Transverse colon (tissue), 4 donors: Measurements from ENCODE around the gene TRAPPC2. TPM values are rescaled to one million over a fixed set of nuclear protein-coding genes. Genes with fewer than 3 reads are reported as not detected.
"Not testable (repeated sequence)": the region's sequence is repeated elsewhere in the genome, so short reads cannot be mapped to it uniquely, and the experiment has no call there.

Experiments used
- DNase-seq: peaks from one replicate; pipeline ENCODE4 v3.0.0-alpha.2; 2019
- H3K27ac ChIP-seq, 4 donors: fragments of 200-600 bp; sonication (generic); 2 replicates each; pipeline ENCODE4 v1.5.1; 2016 to 2018; ENCODE audit warnings: inconsistent platforms in 4 of 4
- H3K27me3 ChIP-seq: fragments of 200-600 bp; sonication (generic); 2 replicates; pipeline ENCODE4 v1.5.1; 2017; ENCODE audit warnings: inconsistent platforms
- H3K36me3 ChIP-seq, 4 donors: fragments of 200-600 bp; sonication (generic); 2 replicates each; pipeline ENCODE4 v1.5.1; 2017 to 2019; ENCODE audit warnings: inconsistent platforms in 4 of 4
- H3K4me1 ChIP-seq, 4 donors: fragments of 200-600 bp; sonication (generic); 2 replicates each; pipeline ENCODE4 v1.5.1; 2017 to 2020; ENCODE audit warnings: inconsistent platforms in 4 of 4
- H3K4me3 ChIP-seq, 4 donors: fragments of 200-600 bp; sonication (generic); 1 replicate in 1 of 4; 2 replicates in 3 of 4; pipeline versions ENCODE4 v1.5.1 to v1.6.1; 2017 to 2019; ENCODE audit warnings: inconsistent platforms in 4 of 4
- H3K9me3 ChIP-seq, 2 donors: fragments of 200-600 bp; sonication (generic); 2 replicates each; pipeline ENCODE4 v1.5.1; 2017 to 2019; ENCODE audit warnings: inconsistent platforms in 2 of 2
- CTCF ChIP-seq, 5 experiments: fragments of 200-600 bp in 3 of 5; fragments of 450-650 bp in 2 of 5; sonication (generic) in 3 of 5; IDR thresholded peaks; 1 replicate in 2 of 5; 2 replicates in 3 of 5; pipeline ENCODE4 v1.5.1; 2016 to 2017; ENCODE audit warnings: antibody characterized with exemption in 5 of 5, inconsistent platforms in 3 of 5, mild to moderate bottlenecking in 2 of 5, moderate library complexity in 1 of 5
- EP300 ChIP-seq: sonication (generic); formaldehyde crosslinking; IDR thresholded peaks from one replicate; pipeline ENCODE4 v1.6.1; 2017; ENCODE audit warnings: antibody characterized with exemption, low read depth
- POLR2A ChIP-seq: fragments of 450-650 bp; IDR thresholded peaks from one replicate; pipeline ENCODE4 v1.6.1; 2016; ENCODE audit warnings: antibody characterized with exemption, mild to moderate bottlenecking, moderate library complexity
- POLR2AphosphoS5 ChIP-seq, 3 donors: sonication (generic); formaldehyde crosslinking; IDR thresholded peaks; one replicate each; pipeline ENCODE4 v1.6.1; 2016; ENCODE audit warnings: antibody characterized with exemption in 3 of 3
- whole genome bisulfite sequencing, 2 donors: methylation state at CpG; one replicate each; pipeline ENCODE4 v1.1.5; 2018; ENCODE audit warnings: low coverage in 1 of 2; 5-methylcytosine and 5-hydroxymethylcytosine counted together
- in situ Hi-C, 4 donors: fragments of 200-750 bp; cut with MboI; loops; one replicate each; pipeline versions ENCODE4 v1.15.0 to v1.15.1; 2017; ENCODE audit warnings: low sequenced_read_pairs in 3 of 4, low pct_ligation_motif_present in 1 of 4, low pct_unique_long_range_greater_than_20kb in 1 of 4
- intact Hi-C: fragments of 100-400 bp; cut with DNase I; formaldehyde crosslinking; loops from one replicate; pipeline ENCODE4 v1.15.1; 2023; ENCODE audit warnings: low total_unique reads
- total RNA-seq, 4 donors: library from RNA; depleted of rRNA; stranded (reverse); fragments of >200 nt; gene quantifications; one replicate each; pipeline ENCODE4 v1.1.0, GENCODE V29; 2016

Gene TRAPPC2
- total RNA-seq, 4 donors from 2014 or later = 14.2 to 25.9 (median 15.1) TPM

- Histone ChIP-seq H3K27ac (no peak overlapping the region), H3K27me3 (no peaks in the 10 kb centered on the region), H3K4me1 (peaks cover 4 to 17% (median 5%) of the 10 kb centered on the region in 4 donors), H3K4me3 (no peak overlapping the region), H3K36me3 (no peaks in the 10 kb centered on the region), H3K9me3 (no peaks in the 10 kb centered on the region)
- in situ Hi-C loops = no loop called here
- intact Hi-C loops = no loop called here
- WGBS, 2 donors = 69 to 80% methylated on average over 1 of the region's 1 CpG
- TF ChIP-seq EP300 = no peak
- no peak for TF ChIP-seq CTCF (IDR thresholded peaks at IDR 0.05)
- no peak for TF ChIP-seq POLR2AphosphoS5 (IDR thresholded peaks at IDR 0.05)
- no peak for TF ChIP-seq POLR2A
- DNase-seq = no peak
Observed at GRCh38 chrX:13687203-13687602, 47.2 kb downstream of the TRAPPC2 start.

GRCh38 chrX:13685126-13685763 is 49.2 kb downstream of the TRAPPC2 start:
- in situ Hi-C loops = no loop called here
- intact Hi-C loops = no loop called here
- Histone ChIP-seq H3K27ac (no peak overlapping the region), H3K27me3 (no peaks in the 10 kb centered on the region), H3K9me3 (no peaks in the 10 kb centered on the region), H3K4me3 (no peak overlapping the region), H3K36me3 (no peaks in the 10 kb centered on the region), H3K4me1 (peaks cover 0 to 4% (median 0%) of the 10 kb centered on the region in 4 donors)
- TF ChIP-seq CTCF (IDR thresholded peaks at IDR 0.05) (no peak), POLR2AphosphoS5 (IDR thresholded peaks at IDR 0.05) (no peak), EP300 (no peak), POLR2A (no peak)
- 25 to 40% methylated on average over 2 to 3 of the region's 3 CpGs for WGBS, 2 donors
- DNase-seq = no peak

GRCh38 chrX:13684361-13684760 is 50.1 kb downstream of the TRAPPC2 start:
- H3K27me3 ChIP-seq = no peaks in the 10 kb centered on the region
- H3K9me3 ChIP-seq = no peaks in the 10 kb centered on the region
- no peaks in the 10 kb centered on the region for H3K36me3 ChIP-seq
- DNase-seq = no peak
- TF ChIP-seq POLR2A = no peak
- no peak for TF ChIP-seq EP300
- TF ChIP-seq POLR2AphosphoS5 (IDR thresholded peaks at IDR 0.05) = no peak
- no peak for TF ChIP-seq CTCF (IDR thresholded peaks at IDR 0.05)
- intact Hi-C loops (no loop called here), in situ Hi-C loops (no loop called here)
- H3K4me1 ChIP-seq = peaks cover 0 to 4% (median 0%) of the 10 kb centered on the region in 4 donors
- no peak overlapping the region for H3K4me3 ChIP-seq
- H3K27ac ChIP-seq = no peak overlapping the region
- WGBS, 2 donors = 75 to 100% methylated on average over 1 to 4 of the region's 4 CpGs

- no peak overlapping the region for H3K27ac ChIP-seq
- no peaks in the 10 kb centered on the region for H3K27me3 ChIP-seq
- intact Hi-C loops = no loop called here
- H3K9me3 ChIP-seq = no peaks in the 10 kb centered on the region
- DNase-seq = no peak
- TF ChIP-seq CTCF (IDR thresholded peaks at IDR 0.05) = no peak
- no peak for TF ChIP-seq POLR2A
- TF ChIP-seq EP300 = no peak
- no peak for TF ChIP-seq POLR2AphosphoS5 (IDR thresholded peaks at IDR 0.05)
- no peaks in the 10 kb centered on the region for H3K4me1 ChIP-seq
- 78 to 80% methylated on average over 1 to 7 of the region's 7 CpGs for WGBS, 2 donors
- no peak overlapping the region for H3K4me3 ChIP-seq
- in situ Hi-C loops = no loop called here
- H3K36me3 ChIP-seq = no peaks in the 10 kb centered on the region
Observed at GRCh38 chrX:13681595-13681994, 52.8 kb downstream of the TRAPPC2 start.

GRCh38 chrX:13679700-13680099 is 54.7 kb downstream of the TRAPPC2 start:
- WGBS, 2 donors = 97% methylated on average over 4 of the region's 4 CpGs; no CpG with 5 or more reads in 1 of the 2 donors
- H3K27me3 ChIP-seq, intact Hi-C loops, H3K4me3 ChIP-seq, H3K9me3 ChIP-seq, in situ Hi-C loops, H3K27ac ChIP-seq, DNase-seq, H3K36me3 ChIP-seq, H3K4me1 ChIP-seq: not testable (repeated sequence)
